Right lobe of liver (tissue), 4 donors: ENCODE data around the gene KIF9.

ENCODE experiments used
- POLR2A ChIP-seq: fragments of 450-650 bp; IDR thresholded peaks from one replicate; pipeline ENCODE4 v1.6.1; 2017; ENCODE audit warnings: antibody characterized with exemption, mild to moderate bottlenecking
- TF ChIP-seq, protein P1 (sequence below), 4 donors: fragments of 200-600 bp in 3 of 4; fragments of 450-650 bp in 1 of 4; IDR thresholded peaks; one replicate each; pipeline versions ENCODE4 v1.5.1 to v1.8.0; 2016 to 2022; ENCODE audit warnings: antibody characterized with exemption in 4 of 4, mild to moderate bottlenecking in 2 of 4
- donor health status: DM: no; HTN: no; CAD: no.
- donor health status: DM: no; HTN: no; CAD: no.
- donor health status: DM: no; HTN: yes; CAD: no.

DNA sequence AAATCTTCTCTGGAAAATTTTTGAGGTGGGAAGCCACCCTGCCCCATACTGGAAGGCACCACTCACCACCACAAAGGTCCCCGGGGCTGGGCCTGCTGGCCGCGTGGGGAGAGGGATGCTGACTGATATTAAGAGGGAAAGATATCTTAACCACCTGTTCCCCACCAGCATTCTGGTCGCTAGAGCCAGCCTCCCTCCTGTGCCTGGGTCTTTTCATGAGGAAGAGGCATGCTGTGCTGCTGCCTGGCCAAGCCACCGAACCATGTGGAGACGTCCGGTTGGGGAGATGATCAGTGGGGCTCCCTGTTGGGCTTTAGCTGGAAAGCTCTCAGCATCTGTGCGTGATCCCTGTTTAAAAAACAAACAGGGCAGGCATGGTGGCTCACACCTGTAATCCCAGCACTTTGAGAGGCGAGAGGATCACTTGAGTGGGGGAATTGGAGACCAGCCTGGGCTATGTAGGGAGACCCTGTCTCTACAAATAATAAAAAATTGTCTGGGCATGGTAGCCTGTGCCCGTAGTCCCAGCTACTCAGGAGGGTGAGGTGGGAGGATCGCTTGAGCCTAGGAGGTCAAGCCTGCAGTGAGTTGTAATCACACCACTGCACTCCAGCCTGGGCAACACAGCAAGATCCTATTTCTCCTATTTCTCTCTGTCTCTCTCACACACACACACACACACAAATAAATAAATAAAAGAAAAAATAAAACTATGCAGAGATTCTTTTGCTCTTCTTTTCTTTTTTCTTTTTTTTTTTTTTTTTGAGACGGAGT is 1.2 kb upstream of the KIF9 start:
- TF ChIP-seq, protein P1, sequence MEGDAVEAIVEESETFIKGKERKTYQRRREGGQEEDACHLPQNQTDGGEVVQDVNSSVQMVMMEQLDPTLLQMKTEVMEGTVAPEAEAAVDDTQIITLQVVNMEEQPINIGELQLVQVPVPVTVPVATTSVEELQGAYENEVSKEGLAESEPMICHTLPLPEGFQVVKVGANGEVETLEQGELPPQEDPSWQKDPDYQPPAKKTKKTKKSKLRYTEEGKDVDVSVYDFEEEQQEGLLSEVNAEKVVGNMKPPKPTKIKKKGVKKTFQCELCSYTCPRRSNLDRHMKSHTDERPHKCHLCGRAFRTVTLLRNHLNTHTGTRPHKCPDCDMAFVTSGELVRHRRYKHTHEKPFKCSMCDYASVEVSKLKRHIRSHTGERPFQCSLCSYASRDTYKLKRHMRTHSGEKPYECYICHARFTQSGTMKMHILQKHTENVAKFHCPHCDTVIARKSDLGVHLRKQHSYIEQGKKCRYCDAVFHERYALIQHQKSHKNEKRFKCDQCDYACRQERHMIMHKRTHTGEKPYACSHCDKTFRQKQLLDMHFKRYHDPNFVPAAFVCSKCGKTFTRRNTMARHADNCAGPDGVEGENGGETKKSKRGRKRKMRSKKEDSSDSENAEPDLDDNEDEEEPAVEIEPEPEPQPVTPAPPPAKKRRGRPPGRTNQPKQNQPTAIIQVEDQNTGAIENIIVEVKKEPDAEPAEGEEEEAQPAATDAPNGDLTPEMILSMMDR (IDR thresholded peaks at IDR 0.05), result no peak
- TF ChIP-seq POLR2A, result no peak
